HG02938 (cell line): ENCODE measurements around the gene LRRC75B.
"Not testable (repeated sequence)": the region's sequence is repeated elsewhere in the genome, so short reads cannot be mapped to it uniquely, and the experiment has no call there.

ENCODE experiments used
- ATAC-seq: cut with Tn5 transposase; IDR thresholded peaks from one replicate; pipeline ENCODE4 v1.9.1; 2021; ENCODE audit warnings: mild to moderate bottlenecking, moderate library complexity; ENCODE audit not compliant: unreplicated experiment

The LRRC75B gene

DNA sequence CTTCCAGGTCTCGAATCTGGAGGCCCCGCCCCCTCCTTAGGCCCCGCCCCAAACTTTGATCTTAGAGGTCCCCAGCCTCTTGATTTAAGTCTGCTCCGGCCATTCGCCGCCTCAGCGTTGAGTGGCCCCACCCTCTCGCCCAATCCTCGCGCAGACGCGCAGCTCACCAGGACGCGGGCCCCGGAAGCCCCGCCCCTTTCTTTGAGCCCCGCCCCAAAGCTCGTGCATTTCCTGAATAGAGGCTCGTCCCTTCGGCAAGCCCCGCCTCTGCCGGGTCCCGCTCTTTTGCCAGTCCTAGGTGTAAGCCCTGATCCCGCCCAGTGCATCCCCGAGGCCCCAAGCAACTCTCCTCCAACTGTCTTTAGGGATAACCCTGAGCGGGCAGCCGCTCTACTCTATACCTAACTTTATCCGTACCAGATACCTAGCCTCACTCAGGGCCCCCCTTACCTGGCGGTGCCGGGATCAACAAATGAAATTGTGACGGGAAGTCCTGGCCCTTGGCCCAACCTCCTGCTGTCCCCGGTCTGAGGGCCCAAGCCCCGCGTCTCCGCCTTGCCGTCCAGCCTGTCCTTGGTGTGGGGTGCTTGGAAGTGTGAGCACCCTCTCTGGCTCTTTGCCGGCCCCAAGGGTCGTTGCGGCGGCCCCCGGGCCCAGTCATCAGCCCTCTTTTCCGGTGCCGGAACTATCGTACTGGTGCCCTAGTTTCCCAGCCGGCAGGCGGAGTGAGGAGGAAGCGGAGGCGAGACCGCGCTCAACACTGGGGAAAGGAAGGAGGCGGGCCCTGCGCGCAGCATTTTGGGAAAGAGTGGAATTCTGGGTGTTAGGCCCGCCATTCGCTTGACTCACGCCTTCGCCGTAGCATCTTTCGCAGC, 37.5 kb downstream of the LRRC75B start, which contains the start of gene SNRPD3:
SNRPD3 (plus strand) TSS at position 835 of the 875 bp plus-strand sequence. CDS start 1,676 bp downstream, outside the sequence.
- ATAC-seq, result peak; percentile 72

DNA sequence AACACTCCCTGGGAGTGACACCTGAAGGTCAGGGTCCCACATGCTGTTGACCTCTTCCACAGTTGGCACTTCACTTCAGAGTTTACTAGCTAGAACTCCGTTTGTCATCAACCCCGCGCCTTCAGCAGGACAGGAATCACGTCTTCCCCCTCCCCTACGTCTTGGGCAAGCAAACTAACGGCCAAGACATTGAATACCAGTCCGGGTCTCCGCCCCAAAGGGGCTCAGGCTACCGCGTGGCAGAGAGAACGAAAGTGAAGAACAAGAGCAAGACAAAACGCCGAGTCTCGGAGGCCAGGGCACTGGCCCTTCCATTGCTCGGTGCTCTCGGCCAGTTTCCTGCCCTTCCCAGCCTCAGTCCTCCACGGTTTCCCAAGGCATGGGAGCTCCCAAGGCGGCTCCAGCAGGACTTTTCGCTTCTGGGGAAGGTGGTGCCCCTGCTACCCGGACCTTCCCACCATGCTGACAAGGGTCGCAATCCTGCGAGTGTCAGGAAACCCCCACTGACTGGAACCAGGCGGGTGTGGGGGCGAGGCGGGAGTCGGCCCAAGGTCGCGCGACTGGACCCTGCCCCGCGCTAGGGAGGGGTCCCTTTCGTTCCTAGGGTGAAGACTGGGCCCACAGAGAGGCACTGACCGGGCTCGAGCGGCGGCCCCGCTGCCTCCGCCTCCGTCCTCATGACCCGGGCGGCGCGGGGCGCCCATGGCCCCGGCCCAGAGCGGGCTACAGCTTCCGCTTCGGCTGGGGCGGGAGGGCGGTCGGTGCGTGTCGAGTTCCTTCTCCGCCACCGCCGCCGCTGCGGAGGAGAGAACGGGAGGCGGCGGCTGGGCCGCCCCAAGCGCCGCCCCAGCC, 38.3 kb downstream of the LRRC75B start, which contains the start of gene GUCD1:
GUCD1 (minus strand) TSS at position 826 of the 852 bp plus-strand sequence; CDS start at position 679, 147 bp downstream.
- peak; percentile 5 for ATAC-seq

DNA sequence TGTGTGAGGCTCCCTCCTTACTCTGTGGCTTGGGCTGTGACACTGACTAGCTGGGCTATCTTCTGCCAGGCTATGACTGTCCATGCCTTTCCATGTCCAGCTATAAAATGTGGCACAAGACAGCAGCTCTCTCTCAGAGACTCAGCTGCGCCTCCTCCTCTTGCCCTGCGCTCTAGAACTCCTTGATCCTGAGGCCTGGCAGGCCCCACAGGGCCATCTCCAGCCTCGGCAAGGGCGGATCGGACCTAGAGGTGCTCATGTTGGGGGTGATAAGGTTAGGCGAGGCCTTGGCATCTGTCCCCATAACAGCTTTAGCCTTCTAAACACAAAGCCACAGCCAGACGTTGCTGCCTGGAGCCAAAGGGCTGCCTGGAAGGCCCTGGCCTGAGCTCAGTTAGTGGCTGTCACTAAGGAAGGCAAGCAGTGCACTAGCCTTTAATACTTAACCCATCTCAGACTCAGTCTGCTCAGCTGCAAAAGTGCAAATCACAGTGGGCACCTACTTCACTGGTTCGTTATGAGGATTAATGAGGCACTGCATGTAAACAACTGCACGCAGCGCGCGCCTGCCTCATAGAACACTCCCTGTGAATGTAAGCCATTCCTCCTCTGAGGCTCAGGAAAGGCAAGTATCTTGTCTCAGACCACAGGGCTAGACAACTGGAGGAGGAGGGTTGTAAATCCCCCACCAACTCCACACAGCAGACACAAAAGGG, 39.1 kb downstream of the LRRC75B start:
- ATAC-seq, result no peak

DNA sequence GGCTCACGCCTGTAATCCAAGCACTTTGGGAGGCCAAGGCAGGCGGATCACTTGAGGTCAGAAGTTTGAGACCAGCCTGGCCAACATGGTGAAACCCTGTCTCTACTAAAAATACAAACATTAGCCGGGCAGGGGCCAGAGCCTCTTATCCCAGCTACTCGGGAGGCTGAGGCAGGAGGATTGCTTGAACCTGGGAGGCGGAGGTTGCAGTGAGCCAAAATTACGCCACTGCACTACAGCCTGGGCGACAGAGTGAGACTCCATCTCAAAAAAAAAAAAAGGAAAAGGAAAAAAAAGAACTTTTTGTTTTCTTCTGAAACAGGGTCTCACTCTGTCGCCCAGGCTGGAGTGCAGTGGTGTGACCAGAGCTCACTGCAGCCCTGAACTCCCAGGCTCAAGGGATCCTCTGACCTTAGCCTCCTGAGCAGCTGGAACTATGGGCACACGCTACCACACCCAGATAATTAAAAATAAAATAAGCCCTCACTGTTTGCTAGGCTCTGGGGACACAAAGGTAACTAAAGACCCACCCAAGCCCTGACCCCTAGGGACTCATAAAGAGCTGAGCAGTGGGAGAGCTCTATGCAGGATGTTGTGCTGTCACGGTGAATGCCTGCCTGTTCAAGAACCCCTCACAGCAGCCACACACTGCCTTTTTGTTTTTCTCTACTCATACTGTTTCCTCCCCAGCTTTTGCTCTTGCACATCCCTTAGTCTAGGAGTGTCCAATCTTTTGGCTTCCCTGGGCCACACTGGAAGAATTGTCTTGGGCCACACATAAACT, 40.2 kb downstream of the LRRC75B start:
- ATAC-seq, result not testable (repeated sequence)

DNA sequence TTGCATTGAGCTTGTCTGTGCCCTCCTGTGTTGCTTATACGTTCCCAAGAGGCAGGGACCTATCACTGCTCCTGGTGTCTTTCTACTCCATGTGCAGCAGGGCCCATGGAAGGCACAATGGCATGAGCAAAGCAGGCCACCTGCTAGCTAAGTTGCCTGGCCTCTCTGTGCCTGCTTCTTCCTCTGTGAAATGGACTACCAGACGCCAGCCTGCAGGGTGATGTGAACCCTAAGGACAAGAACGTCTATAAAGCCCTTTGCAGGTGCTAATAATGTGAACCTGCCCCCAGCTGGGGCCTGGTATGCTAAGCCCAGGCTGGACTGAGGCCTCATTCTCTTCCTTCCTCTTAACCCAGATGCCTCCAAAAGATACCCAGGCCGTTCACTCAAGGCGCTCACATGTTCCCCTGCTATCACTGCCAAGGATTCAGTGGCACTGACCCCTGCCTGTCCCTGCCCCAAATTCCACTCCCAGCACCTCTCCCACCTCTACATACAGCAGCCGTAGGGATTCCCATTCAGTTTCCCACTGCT, 41.9 kb downstream of the LRRC75B start:
- no peak for ATAC-seq

- ATAC-seq, result no peak
Measured at GRCh38 chr22:24550028-24550901, 42.6 kb downstream of the LRRC75B start.

GRCh38 chr22:24548812-24549211, 44.1 kb downstream of the LRRC75B start:
- no peak for ATAC-seq

- no peak for ATAC-seq
Measured at GRCh38 chr22:24543679-24544243, 49.1 kb downstream of the LRRC75B start.

DNA sequence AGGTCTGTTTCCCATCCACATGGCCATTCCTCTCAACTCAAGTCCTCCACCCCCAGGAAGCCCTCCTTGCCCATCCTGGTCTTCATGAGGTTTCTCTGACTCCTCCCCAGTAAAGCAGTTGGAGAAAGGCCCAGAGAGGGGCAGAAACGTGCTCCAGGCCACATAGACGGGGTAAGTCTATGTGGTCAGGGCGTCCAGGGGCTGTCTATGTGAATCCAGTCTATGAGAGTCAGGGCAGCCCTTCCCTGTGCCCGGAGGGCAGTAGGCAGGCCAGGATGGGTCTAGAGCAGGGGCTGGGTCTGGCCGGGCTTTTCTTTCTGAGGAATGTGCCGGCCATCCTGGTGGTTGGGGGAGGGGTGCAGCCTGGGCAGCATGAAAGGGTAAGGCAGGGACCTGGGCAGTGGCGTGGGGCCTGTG, 49.7 kb downstream of the LRRC75B start:
- ATAC-seq, result no peak

- ATAC-seq, result no peak
Measured at GRCh38 chr22:24542641-24543040, 50.2 kb downstream of the LRRC75B start.

- no peak for ATAC-seq
Measured at GRCh38 chr22:24541681-24542515, 51.0 kb downstream of the LRRC75B start.

GRCh38 chr22:24540470-24540869, 52.4 kb downstream of the LRRC75B start:
- no peak for ATAC-seq

- no peak for ATAC-seq
Measured at GRCh38 chr22:24536089-24536488, 56.8 kb downstream of the LRRC75B start.
